HG03064 (cell line): Measurements from ENCODE around the gene CHCHD6.

Experiments used
- ATAC-seq: cut with Tn5 transposase; IDR thresholded peaks from one replicate; pipeline ENCODE4 v1.9.1; 2021; ENCODE audit warnings: low read depth; ENCODE audit not compliant: unreplicated experiment

CHCHD6 gene

GRCh38 chr3:126913524-126913923 lies 209.5 kb downstream of the CHCHD6 start:
- no peak for ATAC-seq

GRCh38 chr3:126914226-126914625 lies 210.2 kb downstream of the CHCHD6 start:
- no peak for ATAC-seq

DNA sequence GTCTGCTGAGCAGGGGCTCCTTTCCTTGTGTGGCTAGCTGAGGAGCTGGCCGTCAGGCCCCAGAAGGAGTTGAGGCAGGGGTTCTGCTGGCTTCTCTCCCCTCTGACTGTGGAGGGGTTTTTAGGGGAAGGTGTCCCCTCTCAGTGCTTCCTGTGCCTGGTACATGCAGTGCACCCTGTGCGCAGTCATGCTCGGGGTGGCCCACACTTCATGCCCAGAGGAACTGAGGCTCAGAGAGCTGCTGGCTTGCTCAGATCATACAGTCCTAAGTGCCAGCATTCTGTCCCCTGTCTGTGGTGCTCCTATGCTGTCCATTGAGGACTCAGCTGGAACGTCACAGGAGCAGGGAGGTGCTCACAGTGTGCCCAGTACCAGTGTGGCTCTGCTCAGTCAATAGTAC lies 211.0 kb downstream of the CHCHD6 start:
- ATAC-seq: no peak

DNA sequence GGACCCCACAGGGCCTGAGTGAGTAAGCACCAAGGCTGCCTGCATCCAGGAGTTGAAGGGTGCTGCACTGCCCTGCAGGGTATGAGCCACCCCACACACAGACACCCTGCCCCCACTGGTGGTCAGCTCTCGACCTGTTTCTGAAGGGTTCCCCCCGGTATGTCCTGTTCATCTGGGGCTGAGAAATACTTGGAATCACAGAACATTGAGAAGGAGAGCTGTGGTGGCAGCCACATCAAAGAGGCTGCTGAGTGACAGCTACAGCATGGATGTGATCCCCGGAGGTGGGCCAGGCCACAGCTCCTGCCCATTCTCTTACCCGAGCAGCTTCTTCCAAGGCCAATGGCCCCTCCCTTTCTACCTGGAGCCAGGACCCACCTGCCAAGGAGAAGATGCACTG lies 212.5 kb downstream of the CHCHD6 start:
- ATAC-seq: no peak

GRCh38 chr3:126917232-126917804 lies 213.3 kb downstream of the CHCHD6 start:
- no peak for ATAC-seq

GRCh38 chr3:126918355-126918821 lies 214.3 kb downstream of the CHCHD6 start:
- ATAC-seq: no peak

DNA sequence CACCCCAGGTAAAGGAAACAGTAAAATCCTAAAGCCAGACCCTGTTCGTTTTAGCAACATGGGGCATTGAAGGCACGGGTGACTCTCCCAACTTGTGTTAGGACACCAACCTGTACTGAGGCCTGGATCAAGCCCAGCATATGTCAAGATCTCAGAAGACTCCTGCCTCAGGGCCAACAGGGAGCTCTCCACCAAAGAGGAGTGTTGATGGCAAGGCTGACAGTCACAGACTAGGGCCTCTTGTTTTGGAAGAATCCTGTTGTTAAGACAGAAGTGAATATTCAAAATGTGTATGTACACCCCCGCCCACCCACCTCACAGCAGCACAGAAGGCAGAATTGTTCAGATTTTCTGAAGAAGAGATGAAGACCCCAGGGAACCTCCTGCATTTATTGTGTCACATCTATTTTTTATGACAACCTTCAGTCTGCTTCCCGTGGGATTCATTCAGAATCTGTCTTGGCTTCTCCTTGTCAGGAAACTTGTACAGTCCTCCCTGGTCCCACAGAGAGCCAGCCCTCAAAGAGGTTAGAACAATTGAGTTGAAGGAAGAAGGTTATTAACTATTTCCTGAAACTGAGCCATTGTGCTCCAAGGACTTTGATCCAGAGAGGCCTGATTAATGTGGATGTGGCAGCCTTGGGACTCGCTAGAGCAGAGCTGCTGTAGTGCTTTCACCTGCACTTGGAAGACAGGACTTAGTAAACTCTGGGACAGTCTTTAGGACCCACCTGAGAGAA lies 217.2 kb downstream of the CHCHD6 start:
- no peak for ATAC-seq

GRCh38 chr3:126922466-126922865 lies 218.4 kb downstream of the CHCHD6 start:
- no peak for ATAC-seq

- ATAC-seq: no peak
Observed at GRCh38 chr3:126923423-126923822, 219.4 kb downstream of the CHCHD6 start.

DNA sequence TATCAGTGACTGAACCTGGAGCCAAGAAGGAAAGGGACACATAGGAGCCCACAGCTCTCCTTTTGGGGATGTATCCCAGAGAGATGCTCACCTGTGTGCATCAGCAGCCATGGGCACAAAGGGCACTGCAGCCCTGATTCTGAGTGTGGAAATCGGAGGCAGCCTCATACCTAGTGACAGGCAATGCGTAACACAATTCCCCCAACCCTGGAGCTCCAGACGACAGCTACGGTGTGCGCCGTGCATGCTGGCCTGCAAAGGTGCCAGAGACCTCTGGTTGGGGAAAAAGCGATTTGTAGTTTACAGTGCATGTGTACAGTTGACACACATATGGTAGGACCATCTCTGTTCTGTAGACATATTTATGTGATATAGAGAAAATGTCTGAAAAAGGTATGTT lies 219.9 kb downstream of the CHCHD6 start:
- ATAC-seq: no peak

- no peak for ATAC-seq
Observed at GRCh38 chr3:126924458-126924857, 220.4 kb downstream of the CHCHD6 start.

DNA sequence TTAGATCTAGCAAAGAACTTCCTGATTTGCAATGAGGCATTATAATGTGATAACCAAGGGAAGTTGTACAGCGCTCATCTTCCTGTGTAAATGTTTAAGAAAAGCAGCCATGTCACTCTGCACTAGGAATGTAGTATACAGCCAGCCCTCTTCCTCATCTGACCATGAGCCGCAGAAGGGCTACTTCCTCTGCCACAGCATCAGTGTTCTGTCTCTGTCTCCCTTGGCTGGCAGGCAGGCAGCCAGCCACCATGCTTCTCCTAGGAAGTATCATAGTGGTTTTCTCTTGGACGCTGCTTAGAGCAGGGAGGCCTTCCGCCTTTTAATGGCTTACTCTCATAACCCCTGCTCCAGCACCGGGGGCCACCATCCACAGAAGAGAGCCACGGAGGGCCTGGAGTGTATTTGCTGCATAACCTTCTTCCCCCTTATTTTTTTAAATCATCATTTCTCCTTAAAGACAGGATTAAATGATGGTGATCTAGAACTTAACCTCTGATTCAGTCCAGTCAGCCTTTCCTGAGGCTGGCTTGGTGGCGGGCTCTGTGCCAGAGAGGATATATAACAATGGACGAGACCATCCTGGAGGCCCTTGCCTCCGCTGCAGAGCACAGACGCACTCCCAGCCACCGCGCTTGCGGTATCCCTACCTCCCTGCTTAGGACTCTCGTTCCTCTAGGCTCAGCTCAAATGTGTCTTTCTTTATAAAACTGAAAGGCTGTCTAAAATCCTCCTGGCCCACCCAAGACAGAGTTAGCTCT lies 221.6 kb downstream of the CHCHD6 start:
- no peak for ATAC-seq

- ATAC-seq: no peak
Observed at GRCh38 chr3:126926684-126927400, 222.8 kb downstream of the CHCHD6 start.

DNA sequence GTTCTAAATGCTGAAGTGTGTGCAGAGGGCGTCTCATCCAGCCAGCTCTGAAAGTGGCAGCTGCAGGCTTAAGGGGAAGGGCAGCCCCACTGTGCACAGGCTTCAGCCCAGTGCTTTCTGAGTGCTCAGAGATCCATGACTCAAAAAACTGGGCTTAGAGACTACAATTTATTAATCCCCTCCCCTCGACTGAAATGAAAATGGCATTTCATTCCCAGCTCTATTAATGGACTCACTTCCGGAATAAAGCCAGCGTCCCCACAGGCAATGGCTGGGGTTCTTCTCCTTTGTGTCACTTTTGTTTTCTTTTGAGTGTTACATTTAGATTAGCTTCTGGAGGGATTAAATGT lies 223.3 kb downstream of the CHCHD6 start:
- no peak for ATAC-seq

DNA sequence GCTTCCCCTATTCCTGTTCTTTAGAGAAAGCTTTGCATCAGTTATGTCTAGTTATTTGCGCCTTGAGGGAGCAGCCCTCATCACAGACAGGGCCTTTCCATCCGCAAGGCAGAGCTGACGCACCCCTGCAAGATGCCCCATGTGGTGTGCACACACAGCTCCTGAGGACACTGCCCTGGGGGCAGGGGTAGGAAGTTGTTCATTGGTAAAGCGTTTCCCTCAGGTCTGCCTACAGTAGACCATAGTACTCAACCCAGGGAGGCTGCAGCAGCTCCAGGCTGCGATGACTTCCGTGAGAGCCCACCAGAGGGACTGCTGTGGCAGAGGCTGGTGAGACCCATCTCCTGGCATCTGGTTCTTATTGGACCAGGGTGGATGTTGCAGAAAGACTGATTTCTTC lies 223.8 kb downstream of the CHCHD6 start:
- no peak for ATAC-seq

GRCh38 chr3:126928921-126929474 lies 225.0 kb downstream of the CHCHD6 start:
- no peak for ATAC-seq

- no peak for ATAC-seq
Observed at GRCh38 chr3:126930936-126931600, 227.0 kb downstream of the CHCHD6 start.

DNA sequence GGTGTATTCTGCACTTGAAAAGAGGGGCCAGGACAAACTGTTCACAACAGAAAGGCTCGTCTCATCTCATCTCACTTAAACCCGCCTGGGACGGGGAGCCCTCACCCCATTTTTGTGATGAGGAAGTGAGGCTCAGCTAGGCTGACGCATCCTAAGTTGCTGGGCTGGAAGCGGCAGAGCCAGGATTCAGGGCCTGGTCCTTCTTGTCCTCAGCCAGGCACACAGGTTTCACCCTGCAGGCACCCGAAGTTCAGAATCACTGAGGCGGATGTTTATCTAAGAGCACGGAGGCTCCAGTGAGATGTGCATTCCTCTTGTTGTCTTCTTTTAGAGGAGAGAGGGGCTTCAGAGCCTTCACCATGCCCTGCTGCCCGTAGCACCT lies 227.8 kb downstream of the CHCHD6 start:
- ATAC-seq: no peak

GRCh38 chr3:126932188-126932931 lies 228.3 kb downstream of the CHCHD6 start:
- ATAC-seq: no peak
